Right ventricle myocardium inferior (tissue), 1 donor: ENCODE data around the gene FTH1. TPM values are rescaled to one million over a fixed set of nuclear protein-coding genes. Genes with fewer than 3 reads are reported as not detected.

ENCODE experiments used
- ATAC-seq: fragments of 200-7000 bp; cut with Tn5 transposase; one replicate; pipeline ENCODE4 v1.9.1; 2020; ENCODE audit warnings: mild to moderate bottlenecking, moderate library complexity
- DNase-seq: peaks from one replicate; pipeline ENCODE4 v3.0.0; 2021; ENCODE audit errors: missing footprints
- intact Hi-C: fragments of 100-400 bp; cut with DNase I; formaldehyde crosslinking; loops from one replicate; pipeline ENCODE4 v1.11.0; 2022
- total RNA-seq: library from RNA; stranded (reverse); fragmentation: NEBNext Ultra II Directional; extraction: Animal tissue kit (Norgen Biotek cat#: 25700); gene quantifications from one replicate; pipeline ENCODE4 v1.2.1, GENCODE V29; 2021
- donor health status: DM: no; HTN: yes; CAD: no; lungs with severe emphysema.

The FTH1 gene
- total RNA-seq, 1 donor from 2014 or later: 2,493 TPM

- intact Hi-C loops: no loop called here
- peak; percentile 77 for ATAC-seq
- peak; percentile 43 for DNase-seq
Measured at GRCh38 chr11:61983419-61983818, 16.0 kb upstream of the FTH1 start.

GRCh38 chr11:61980783-61981541 is 13.5 kb upstream of the FTH1 start:
- ATAC-seq (no peak), DNase-seq (no peak)
- intact Hi-C loops: no loop called here

GRCh38 chr11:61978703-61979661 is 11.5 kb upstream of the FTH1 start:
- intact Hi-C loops: no loop called here
- DNase-seq (no peak), ATAC-seq (peak; percentile 62)

GRCh38 chr11:61976813-61977475 is 9.5 kb upstream of the FTH1 start:
- DNase-seq: peak; percentile 42
- no peak for ATAC-seq
- intact Hi-C loops: no loop called here

- ATAC-seq (no peak), DNase-seq (no peak)
- intact Hi-C loops: no loop called here
Measured at GRCh38 chr11:61976420-61976800, 9.0 kb upstream of the FTH1 start.

- DNase-seq: peak; percentile 40
- no peak for ATAC-seq
- intact Hi-C loops: no loop called here
Measured at GRCh38 chr11:61975638-61976419, 8.4 kb upstream of the FTH1 start.

- intact Hi-C loops: loop anchor here (5.0 kb wide), 1 partner anchor 132 kb away; no protein-coding TSS in a partner anchor
- no peak for DNase-seq
- no peak for ATAC-seq
Measured at GRCh38 chr11:61974766-61975631, 7.6 kb upstream of the FTH1 start.

GRCh38 chr11:61973476-61974162 is 6.2 kb upstream of the FTH1 start:
- DNase-seq (peak; percentile 63), ATAC-seq (no peak)

GRCh38 chr11:61972672-61973475 is 5.4 kb upstream of the FTH1 start:
- DNase-seq (peak; percentile 55), ATAC-seq (peak; percentile 27)

More at GRCh38 chr11:61973476-61974162, 6.2 kb upstream of the FTH1 start:
- intact Hi-C loops: loop anchor here (5.0 kb wide), 1 partner anchor 134 kb away; no protein-coding TSS in a partner anchor

GRCh38 chr11:61972112-61972671 is 4.8 kb upstream of the FTH1 start:
- DNase-seq: no peak
- intact Hi-C loops: loop anchor here (5.0 kb wide), 1 partner anchor 135 kb away; no protein-coding TSS in a partner anchor
- no peak for ATAC-seq

More at GRCh38 chr11:61972672-61973475, 5.4 kb upstream of the FTH1 start:
- intact Hi-C loops: loop anchor here (5.0 kb wide), 1 partner anchor 134 kb away; no protein-coding TSS in a partner anchor

GRCh38 chr11:61971248-61972111 is 4.0 kb upstream of the FTH1 start:
- intact Hi-C loops: loop anchor here (5.0 kb wide), 1 partner anchor 136 kb away; no protein-coding TSS in a partner anchor
- DNase-seq (peak; percentile 96), ATAC-seq (peak; percentile 70)

- intact Hi-C loops: loop anchor here (5.0 kb wide), 2 partner anchors 137 to 153 kb away; partner anchors contain the start of gene FADS1
- DNase-seq (no peak), ATAC-seq (no peak)
Measured at GRCh38 chr11:61969838-61970662, 2.6 kb upstream of the FTH1 start.

- DNase-seq: no peak
- intact Hi-C loops: loop anchor here (5.0 kb wide), 1 partner anchor 152 kb away; the partner anchor contains the start of gene FADS1
- ATAC-seq: no peak
Measured at GRCh38 chr11:61969391-61969758, 1.9 kb upstream of the FTH1 start.
